22Rv1 (cell line): ENCODE data around the gene CCL27.

Experiments used
- CTCF ChIP-seq: fragments of 450-650 bp; IDR thresholded peaks from 2 replicates; pipeline ENCODE4 v1.5.1; 2017; ENCODE audit warnings: mild to moderate bottlenecking
- ZFX ChIP-seq: fragments of 450-650 bp; IDR thresholded peaks from 2 replicates; pipeline ENCODE4 v1.6.1; 2017; ENCODE audit warnings: antibody characterized with exemption, borderline replicate concordance

GRCh38 chr9:34701023-34701768 is 38.7 kb upstream of the CCL27 start:
- TF ChIP-seq CTCF (peak; percentile 97), ZFX (no peak)
